GM18861 (cell line): ENCODE measurements around the gene SLC39A6.
"Not testable (repeated sequence)": the region's sequence is repeated elsewhere in the genome, so short reads cannot be mapped to it uniquely, and the experiment has no call there.

Source experiments
- ATAC-seq: cut with Tn5 transposase; IDR thresholded peaks from one replicate; pipeline ENCODE4 v1.9.1; 2021; ENCODE audit not compliant: unreplicated experiment

Gene SLC39A6

GRCh38 chr18:36101943-36102342 lies 27.2 kb downstream of the SLC39A6 start:
- no peak for ATAC-seq

GRCh38 chr18:36099311-36099710 lies 29.8 kb downstream of the SLC39A6 start:
- ATAC-seq: no peak

GRCh38 chr18:36096955-36097354 lies 32.2 kb downstream of the SLC39A6 start:
- no peak for ATAC-seq

- ATAC-seq: no peak
Measured at GRCh38 chr18:36095936-36096519, 33.1 kb downstream of the SLC39A6 start.

GRCh38 chr18:36094431-36094830 lies 34.7 kb downstream of the SLC39A6 start:
- ATAC-seq: no peak

- ATAC-seq: not testable (repeated sequence)
Measured at GRCh38 chr18:36092116-36092515, 37.0 kb downstream of the SLC39A6 start.

GRCh38 chr18:36089001-36089400 lies 40.1 kb downstream of the SLC39A6 start:
- ATAC-seq: no peak

GRCh38 chr18:36088256-36088655 lies 40.9 kb downstream of the SLC39A6 start:
- ATAC-seq: no peak

GRCh38 chr18:36086186-36086585 lies 43.0 kb downstream of the SLC39A6 start:
- no peak for ATAC-seq

- no peak for ATAC-seq
Measured at GRCh38 chr18:36085195-36085594, 43.9 kb downstream of the SLC39A6 start.

- ATAC-seq: no peak
Measured at GRCh38 chr18:36083729-36084128, 45.4 kb downstream of the SLC39A6 start.

GRCh38 chr18:36081118-36081517 lies 48.0 kb downstream of the SLC39A6 start:
- not testable (repeated sequence) for ATAC-seq

GRCh38 chr18:36078751-36079529 lies 50.2 kb downstream of the SLC39A6 start:
- ATAC-seq: no peak

GRCh38 chr18:36077764-36078163 lies 51.4 kb downstream of the SLC39A6 start:
- ATAC-seq: not testable (repeated sequence)

- ATAC-seq: no peak
Measured at GRCh38 chr18:36075862-36076587, 53.1 kb downstream of the SLC39A6 start.

- ATAC-seq: no peak
Measured at GRCh38 chr18:36074435-36074834, 54.7 kb downstream of the SLC39A6 start.

- ATAC-seq: no peak
Measured at GRCh38 chr18:36073676-36074075, 55.5 kb downstream of the SLC39A6 start.

- ATAC-seq: not testable (repeated sequence)
Measured at GRCh38 chr18:36072406-36072805, 56.7 kb downstream of the SLC39A6 start.

GRCh38 chr18:36067055-36067957 lies 61.8 kb downstream of the SLC39A6 start, which contains the start of gene RPRD1A:
Gene RPRD1A, minus strand, starts transcription at chr18:36067559. Its CDS starts 155 bp downstream, at chr18:36067404.
- ATAC-seq: peak; percentile 84

GRCh38 chr18:36066686-36067054 lies 62.5 kb downstream of the SLC39A6 start:
- no peak for ATAC-seq

- no peak for ATAC-seq
Measured at GRCh38 chr18:36066001-36066400, 63.1 kb downstream of the SLC39A6 start.
